K562 (cell line): ENCODE results near the gene CDC42BPB. TPM values are rescaled to one million over a fixed set of nuclear protein-coding genes. Genes with fewer than 3 reads are reported as not detected.

Experiments
- ATAC-seq: fragments of 200-7000 bp; cut with Tn5 transposase; 3 replicates; pipeline ENCODE4 v1.9.1; 2020; ENCODE audit warnings: moderate library complexity
- BruUV-seq: library from RNA; stranded (reverse); fragments of 400-500 nt; replicated peaks from 2 replicates; lab custom pipeline; 2021; lab: Mats Ljungman, UMichigan
- CTCF ChIA-PET: fragments of 300-600 bp; formaldehyde crosslinking; extraction: SDS; loops from one replicate; lab custom pipeline; 2021; ENCODE audit warnings: low intra/inter-chr PET ratio; lab: Yijun Ruan, JAX
- POLR2A ChIA-PET: fragments of 300-600, 350-650 bp; sonication (Branson Sonifier 250); formaldehyde crosslinking; extraction: SDS; loops from one replicate; lab custom pipeline; 2021; ENCODE audit warnings: antibody characterized with exemption, inconsistent platforms; lab: Yijun Ruan, JAX
- DNase-seq, 4 experiments: peaks; one replicate each; pipeline versions ENCODE4 v3.0.0 to v3.0.0-alpha.2; 2011 to 2018; ENCODE audit warnings: low spot score in 3 of 4, mixed read lengths in 3 of 4; ENCODE audit errors: extremely low read depth in 1 of 4
- FAIRE-seq: peaks from 2 replicates; lab custom pipeline; 2011; peaks lifted over from hg19 to GRCh38; lab: Jason Lieb, UNC
- H2AFZ ChIP-seq: 2 replicates; pipeline ENCODE4 v1.6.0; 2011; ENCODE audit warnings: low read depth, low read length, control low read depth, inconsistent platforms
- H3K27ac ChIP-seq: fragments of 200-600 bp; 3 replicates; pipeline ENCODE4 v1.8.0; 2011; ENCODE audit warnings: low read depth, mild to moderate bottlenecking, control low read depth, inconsistent platforms, low read length, moderate library complexity, mixed read lengths; ENCODE audit errors: extremely low read depth
- H3K27me3 ChIP-seq, 2 experiments: fragments of 300-600 bp in 1 of 2; 2 replicates in 1 of 2; 3 replicates in 1 of 2; pipeline versions ENCODE4 v1.6.0 to v1.8.0; 2011; ENCODE audit warnings: inconsistent platforms in 2 of 2, low read length in 2 of 2, mild to moderate bottlenecking in 1 of 2, mixed read lengths in 1 of 2, moderate library complexity in 1 of 2; ENCODE audit not compliant: control insufficient read depth in 2 of 2, insufficient read depth in 2 of 2
- H3K36me3 ChIP-seq: fragments of 300-600 bp; 3 replicates; pipeline ENCODE4 v1.8.0; 2011; ENCODE audit warnings: mild to moderate bottlenecking, low read length, inconsistent platforms; ENCODE audit not compliant: control insufficient read depth, insufficient read depth
- H3K4me1 ChIP-seq, 2 experiments: fragments of 200-600 bp in 1 of 2; replicated peaks in 1 of 2; 2 replicates in 1 of 2; 3 replicates in 1 of 2; pipeline versions ENCODE4 v1.5.1 to v1.8.0; 2011; ENCODE audit warnings: inconsistent platforms in 2 of 2, low read length in 2 of 2, mild to moderate bottlenecking in 1 of 2, mixed read lengths in 1 of 2, moderate library complexity in 1 of 2; ENCODE audit not compliant: control insufficient read depth in 2 of 2, insufficient read depth in 2 of 2
- H3K4me2 ChIP-seq: 2 replicates; pipeline ENCODE4 v1.6.1; 2011; ENCODE audit warnings: low read length, control low read depth, inconsistent platforms, mixed read lengths; ENCODE audit not compliant: insufficient read depth
- H3K4me3 ChIP-seq: fragments of 200-600 bp; sonication (generic), shearing (Covaris generic); 2 replicates; pipeline ENCODE4 v1.5.1; 2016; ENCODE audit warnings: control low read depth, inconsistent platforms
- H3K79me2 ChIP-seq: fragments of 200-600 bp; 3 replicates; pipeline ENCODE4 v1.8.0; 2011; ENCODE audit warnings: low read length, inconsistent platforms; ENCODE audit not compliant: control insufficient read depth, insufficient read depth
- H3K9ac ChIP-seq, 2 experiments: 2 replicates each; pipeline versions ENCODE4 v1.6.0 to v1.6.1; 2011; ENCODE audit warnings: low read depth in 2 of 2, low read length in 2 of 2, control low read depth in 1 of 2, inconsistent platforms in 1 of 2, mild to moderate bottlenecking in 1 of 2, mixed read lengths in 1 of 2; ENCODE audit not compliant: insufficient read depth in 1 of 2
- H3K9me1 ChIP-seq: one replicate; pipeline ENCODE4 v1.6.0; 2011; ENCODE audit warnings: inconsistent platforms, mild to moderate bottlenecking, low read length, moderate library complexity; ENCODE audit not compliant: control insufficient read depth, insufficient read depth
- H3K9me3 ChIP-seq: replicated peaks from 2 replicates; pipeline ENCODE4 v1.5.1; 2011; ENCODE audit warnings: low read depth, low read length, inconsistent platforms; ENCODE audit not compliant: control insufficient read depth, insufficient read depth
- H4K20me1 ChIP-seq: replicated peaks from 2 replicates; pipeline ENCODE4 v1.6.1; 2011; ENCODE audit warnings: low read length, inconsistent platforms, mixed read lengths; ENCODE audit not compliant: control insufficient read depth, insufficient read depth
- ARID1B ChIP-seq: fragments of 450-650 bp; IDR thresholded peaks from 2 replicates; pipeline ENCODE4 v1.6.1; 2016; ENCODE audit warnings: antibody characterized with exemption, mild to moderate bottlenecking, inconsistent platforms
- ATF1 ChIP-seq, 2 experiments: fragments of 450-650 bp in 1 of 2; IDR thresholded peaks; 2 replicates each; pipeline ENCODE4 v1.6.1; 2016; ENCODE audit warnings: missing compliant biosample characterization in 1 of 2, missing genetic modification characterization in 1 of 2
- FOXJ3 ChIP-seq: sonication (generic); formaldehyde crosslinking; IDR thresholded peaks from 2 replicates; pipeline ENCODE4 v1.4.0; 2020; ENCODE audit warnings: mild to moderate bottlenecking, missing genetic modification reagents
- NFIC ChIP-seq: fragments of 450-650 bp; IDR thresholded peaks from 2 replicates; pipeline ENCODE4 v1.6.1; 2017; ENCODE audit warnings: mild to moderate bottlenecking, inconsistent platforms
- ZNF263 ChIP-seq: sonication (generic); formaldehyde crosslinking; IDR thresholded peaks from 2 replicates; pipeline ENCODE4 v1.8.0; 2022; ENCODE audit warnings: mild to moderate bottlenecking, missing genetic modification reagents, borderline replicate concordance
- ZNF717 ChIP-seq: fragments of 250-450 bp; sonication (Bioruptor Pico); IDR thresholded peaks from 2 replicates; pipeline ENCODE4 v1.5.0; 2021
- WGBS: fragments of 100-300 bp; shearing (Covaris generic); methylation state at CpG from one replicate; pipeline ENCODE4 v1.1.6; 2016; ENCODE audit warnings: low coverage, mixed read lengths; ENCODE audit not compliant: insufficient coverage; ENCODE audit errors: missing lambda C conversion rate; 5-methylcytosine and 5-hydroxymethylcytosine counted together
- in situ Hi-C: fragments of 300-500 bp; cut with MboI; formaldehyde crosslinking; loops from 4 replicates; pipeline ENCODE4 v1.15.0; 2018; ENCODE audit warnings: inconsistent platforms, mixed read lengths
- intact Hi-C: fragments of 100-400 bp; cut with micrococcal nuclease; formaldehyde crosslinking; loops from 2 replicates; pipeline ENCODE4 v1.14.2; 2022
- polyA plus RNA-seq, 8 experiments: library from polyadenylated mRNA; depleted of rRNA in 4 of 8; stranded (reverse) in 5 of 8; unstranded in 3 of 8; fragments of >200 nt; fragmentation: Nextera tagmentation in 2 of 8; fragmentation: Illumina TruSeq in 1 of 8; extraction: Ambion mirVana in 2 of 8; extraction: Trizol in 1 of 8; gene quantifications; 2 replicates each; pipeline versions ENCODE4 v1.2.1 to v1.2.3, GENCODE V29; 2011 to 2014; ENCODE audit warnings: inconsistent platforms in 1 of 8, missing spikeins in 1 of 8
- total RNA-seq, 7 experiments: library from RNA; depleted of rRNA in 6 of 7; stranded (reverse); fragments of >200 nt in 6 of 7; fragmentation: Illumina TruSeq in 2 of 7; extraction: Trizol in 2 of 7; gene quantifications; 2 replicates each; pipeline versions ENCODE4 v1.2.1 to v1.2.3, GENCODE V29; 2011 to 2021; ENCODE audit warnings: low replicate concordance in 1 of 7
- TF ChIP-seq, protein P1 (sequence below): sonication (generic); formaldehyde crosslinking; IDR thresholded peaks from 2 replicates; pipeline ENCODE4 v1.8.1; 2023; ENCODE audit warnings: missing genetic modification reagents, mild to moderate bottlenecking, borderline replicate concordance
- TF ChIP-seq, protein P2 (sequence below), 2 experiments: fragments of 250-450 bp in 1 of 2; fragments of 450-650 bp in 1 of 2; sonication (Bioruptor Pico) in 1 of 2; IDR thresholded peaks; 2 replicates each; pipeline versions ENCODE4 v1.6.1 to v1.8.0; 2016 to 2021; ENCODE audit warnings: mild to moderate bottlenecking in 2 of 2, moderate library complexity in 2 of 2, missing compliant biosample characterization in 1 of 2, missing genetic modification characterization in 1 of 2

Gene CDC42BPB
- total and polyA plus RNA-seq, 9 of the 15 experiments (the other 6 are each of a cell fraction or from before 2014, with no cell fraction given), result 0.07 to 24.3 (median 12.6) TPM

DNA sequence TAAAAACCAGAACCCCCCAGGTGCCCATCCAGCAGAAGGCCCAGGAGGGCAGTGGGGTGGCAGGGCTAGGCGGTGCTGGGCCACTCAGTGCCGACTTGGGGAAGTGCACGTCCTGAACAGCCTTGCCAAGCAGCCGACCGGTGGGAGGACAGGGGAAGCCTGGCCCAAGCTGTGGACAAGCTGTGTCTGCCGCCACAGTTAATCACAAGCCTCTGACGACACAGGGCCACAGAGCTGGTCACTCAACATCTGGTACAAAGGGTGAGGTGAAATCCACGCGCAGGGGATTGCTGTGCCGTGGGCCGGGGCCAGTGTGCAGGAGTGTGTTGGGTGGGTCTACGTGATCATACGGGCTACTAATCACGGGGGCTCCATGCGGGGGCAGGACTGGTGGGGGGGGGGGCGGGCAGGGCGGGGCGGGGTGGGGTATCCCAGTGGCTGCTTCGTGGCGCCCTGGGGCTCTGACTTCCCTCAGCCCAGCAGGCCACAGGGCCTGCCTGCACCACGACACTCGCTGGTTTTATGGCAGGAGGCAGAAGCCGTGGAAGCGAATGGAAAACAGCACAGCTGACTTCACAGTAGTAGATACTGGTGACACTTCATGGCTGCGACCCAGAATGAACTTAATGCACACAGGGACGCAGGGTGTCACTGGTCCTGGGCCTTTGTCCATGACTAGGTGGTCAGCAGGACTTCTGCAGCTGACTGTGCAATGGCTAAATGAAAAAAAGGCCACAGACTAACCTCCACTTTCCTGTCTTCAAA is 124.7 kb downstream of the CDC42BPB start:
- no peaks in the 10 kb centered on the region for H3K9me1 ChIP-seq
- peak overlapping the region in 1 of 2 experiments; percentile 17; a peak in 1 of 4 replicates for H3K9ac ChIP-seq
- CTCF ChIA-PET, result no interaction called here
- no peak overlapping the region for H2AFZ ChIP-seq
- BruUV-seq, result no TSS peak
- no peak for DNase-seq
- no peak overlapping the region for H3K4me3 ChIP-seq
- H3K27me3 ChIP-seq, result no peaks in the 10 kb centered on the region
- no peak for ATAC-seq
- in situ Hi-C loops, result no loop called here
- peaks cover 6% of the 10 kb centered on the region; the same call in 1 of the 3 replicates for H3K36me3 ChIP-seq
- no peak overlapping the region for H3K4me2 ChIP-seq
- TF ChIP-seq ATF1 (CRISPR knock-in tag; IDR thresholded peaks at IDR 0.05) (no peak), ATF1 (tag; IDR thresholded peaks at IDR 0.05) (no peak), ZNF263 (CRISPR knock-in tag) (no peak), FOXJ3 (no peak), NFIC (no peak), ARID1B (no peak), ZNF717 (CRISPR knock-in tag) (no peak)
- TF ChIP-seq, protein P1, sequence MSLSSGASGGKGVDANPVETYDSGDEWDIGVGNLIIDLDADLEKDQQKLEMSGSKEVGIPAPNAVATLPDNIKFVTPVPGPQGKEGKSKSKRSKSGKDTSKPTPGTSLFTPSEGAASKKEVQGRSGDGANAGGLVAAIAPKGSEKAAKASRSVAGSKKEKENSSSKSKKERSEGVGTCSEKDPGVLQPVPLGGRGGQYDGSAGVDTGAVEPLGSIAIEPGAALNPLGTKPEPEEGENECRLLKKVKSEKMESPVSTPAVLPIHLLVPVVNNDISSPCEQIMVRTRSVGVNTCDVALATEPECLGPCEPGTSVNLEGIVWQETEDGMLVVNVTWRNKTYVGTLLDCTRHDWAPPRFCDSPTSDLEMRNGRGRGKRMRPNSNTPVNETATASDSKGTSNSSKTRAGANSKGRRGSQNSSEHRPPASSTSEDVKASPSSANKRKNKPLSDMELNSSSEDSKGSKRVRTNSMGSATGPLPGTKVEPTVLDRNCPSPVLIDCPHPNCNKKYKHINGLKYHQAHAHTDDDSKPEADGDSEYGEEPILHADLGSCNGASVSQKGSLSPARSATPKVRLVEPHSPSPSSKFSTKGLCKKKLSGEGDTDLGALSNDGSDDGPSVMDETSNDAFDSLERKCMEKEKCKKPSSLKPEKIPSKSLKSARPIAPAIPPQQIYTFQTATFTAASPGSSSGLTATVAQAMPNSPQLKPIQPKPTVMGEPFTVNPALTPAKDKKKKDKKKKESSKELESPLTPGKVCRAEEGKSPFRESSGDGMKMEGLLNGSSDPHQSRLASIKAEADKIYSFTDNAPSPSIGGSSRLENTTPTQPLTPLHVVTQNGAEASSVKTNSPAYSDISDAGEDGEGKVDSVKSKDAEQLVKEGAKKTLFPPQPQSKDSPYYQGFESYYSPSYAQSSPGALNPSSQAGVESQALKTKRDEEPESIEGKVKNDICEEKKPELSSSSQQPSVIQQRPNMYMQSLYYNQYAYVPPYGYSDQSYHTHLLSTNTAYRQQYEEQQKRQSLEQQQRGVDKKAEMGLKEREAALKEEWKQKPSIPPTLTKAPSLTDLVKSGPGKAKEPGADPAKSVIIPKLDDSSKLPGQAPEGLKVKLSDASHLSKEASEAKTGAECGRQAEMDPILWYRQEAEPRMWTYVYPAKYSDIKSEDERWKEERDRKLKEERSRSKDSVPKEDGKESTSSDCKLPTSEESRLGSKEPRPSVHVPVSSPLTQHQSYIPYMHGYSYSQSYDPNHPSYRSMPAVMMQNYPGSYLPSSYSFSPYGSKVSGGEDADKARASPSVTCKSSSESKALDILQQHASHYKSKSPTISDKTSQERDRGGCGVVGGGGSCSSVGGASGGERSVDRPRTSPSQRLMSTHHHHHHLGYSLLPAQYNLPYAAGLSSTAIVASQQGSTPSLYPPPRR (CRISPR knock-in tag), result no peak
- TF ChIP-seq, protein P2, sequence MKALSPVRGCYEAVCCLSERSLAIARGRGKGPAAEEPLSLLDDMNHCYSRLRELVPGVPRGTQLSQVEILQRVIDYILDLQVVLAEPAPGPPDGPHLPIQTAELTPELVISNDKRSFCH (CRISPR knock-in tag; IDR thresholded peaks at IDR 0.05), result no peak
- TF ChIP-seq, protein P2 (tag; IDR thresholded peaks at IDR 0.05), result no peak
- H3K79me2 ChIP-seq, result no peaks in the 10 kb centered on the region
- no peaks in the 10 kb centered on the region for H4K20me1 ChIP-seq
- POLR2A ChIA-PET, result no interaction called here
- no peaks in the 10 kb centered on the region for H3K9me3 ChIP-seq
- intact Hi-C loops, result no loop called here
- FAIRE-seq, result no peak
- H3K27ac ChIP-seq, result no peak overlapping the region
- WGBS, result 81% methylated on average over 13 of the region's 26 CpGs
- peaks cover 0 to 17% of the 10 kb centered on the region in 2 experiments; a peak in 2 of 5 replicates for H3K4me1 ChIP-seq
